Mesenchymal stem cell (in vitro differentiated cells and primary cell): ENCODE measurements around the gene DAND5.

Source experiments
- DNase-seq: peaks from one replicate; pipeline ENCODE4 v3.0.0-alpha.2; 2013
- H2AFZ ChIP-seq: one replicate; pipeline ENCODE4 v1.6.1; 2013; ENCODE audit warnings: low read depth, mild to moderate bottlenecking, control low read depth, inconsistent platforms, low read length, moderate library complexity
- H2AK5ac ChIP-seq: 2 replicates; pipeline ENCODE4 v1.6.1; 2013; ENCODE audit warnings: low read length, moderate library complexity, mild to moderate bottlenecking, inconsistent platforms; ENCODE audit not compliant: severe bottlenecking
- H2BK120ac ChIP-seq: one replicate; pipeline ENCODE4 v1.6.1; 2013; ENCODE audit warnings: low read depth, mild to moderate bottlenecking, inconsistent platforms, low read length, moderate library complexity
- H2BK12ac ChIP-seq, 2 experiments: one replicate each; pipeline ENCODE4 v1.6.1; 2013; ENCODE audit warnings: inconsistent platforms in 2 of 2, low read length in 2 of 2, mild to moderate bottlenecking in 2 of 2, moderate library complexity in 2 of 2, control low read depth in 1 of 2
- H2BK15ac ChIP-seq: one replicate; pipeline ENCODE4 v1.6.1; 2013; ENCODE audit warnings: mild to moderate bottlenecking, low read depth, inconsistent platforms; ENCODE audit not compliant: poor library complexity, severe bottlenecking
- H2BK5ac ChIP-seq: 2 replicates; pipeline ENCODE4 v1.6.1; 2013; ENCODE audit warnings: low read depth, mild to moderate bottlenecking, low read length, control low read depth, inconsistent platforms; ENCODE audit not compliant: poor library complexity, severe bottlenecking
- H3K14ac ChIP-seq, 2 experiments: one replicate each; pipeline ENCODE4 v1.6.1; 2013; ENCODE audit warnings: inconsistent platforms in 2 of 2, low read length in 2 of 2, control low read depth in 1 of 2, mild to moderate bottlenecking in 1 of 2, moderate library complexity in 1 of 2
- H3K18ac ChIP-seq, 2 experiments: one replicate each; pipeline ENCODE4 v1.6.1; 2013; ENCODE audit warnings: inconsistent platforms in 2 of 2, low read length in 2 of 2, control low read depth in 1 of 2, low read depth in 1 of 2, mild to moderate bottlenecking in 1 of 2
- H3K23ac ChIP-seq, 2 experiments: one replicate each; pipeline ENCODE4 v1.6.1; 2013; ENCODE audit warnings: inconsistent platforms in 2 of 2, low read length in 2 of 2, mild to moderate bottlenecking in 2 of 2, moderate library complexity in 2 of 2, control low read depth in 1 of 2
- H3K27ac ChIP-seq: 2 replicates; pipeline ENCODE4 v1.5.1; 2013; ENCODE audit warnings: mild to moderate bottlenecking, moderate library complexity, low read length, control low read depth, inconsistent platforms; ENCODE audit not compliant: poor library complexity, severe bottlenecking
- H3K27me3 ChIP-seq, 2 experiments: 2 replicates each; pipeline versions ENCODE4 v1.6.1 to v1.7.0; 2013; ENCODE audit warnings: low read length in 2 of 2, mild to moderate bottlenecking in 2 of 2, moderate library complexity in 2 of 2, control low read depth in 1 of 2, inconsistent platforms in 1 of 2; ENCODE audit not compliant: control insufficient read depth in 1 of 2, insufficient read depth in 1 of 2
- H3K36me3 ChIP-seq, 2 experiments: 2 replicates each; pipeline versions ENCODE4 v1.6.1 to v1.7.0; 2013; ENCODE audit warnings: low read length in 2 of 2, control low read depth in 1 of 2, inconsistent platforms in 1 of 2, low read depth in 1 of 2, mild to moderate bottlenecking in 1 of 2; ENCODE audit not compliant: insufficient read depth in 2 of 2, control insufficient read depth in 1 of 2
- H3K4ac ChIP-seq, 2 experiments: one replicate each; pipeline ENCODE4 v1.6.1; 2013; ENCODE audit warnings: inconsistent platforms in 2 of 2, low read length in 2 of 2, mild to moderate bottlenecking in 2 of 2, moderate library complexity in 2 of 2, control low read depth in 1 of 2, low read depth in 1 of 2
- H3K4me1 ChIP-seq: 2 replicates; pipeline ENCODE4 v1.6.1; 2013; ENCODE audit warnings: low read depth, low read length, control low read depth; ENCODE audit not compliant: control insufficient read depth, insufficient read depth
- H3K4me2 ChIP-seq: 2 replicates; pipeline ENCODE4 v1.6.1; 2013; ENCODE audit warnings: low read length, mild to moderate bottlenecking, inconsistent platforms; ENCODE audit not compliant: poor library complexity, severe bottlenecking
- H3K4me3 ChIP-seq, 2 experiments: 2 replicates each; pipeline versions ENCODE4 v1.5.1 to v1.7.0; 2013; ENCODE audit warnings: low read length in 2 of 2, mild to moderate bottlenecking in 2 of 2, control low read depth in 1 of 2, low read depth in 1 of 2; ENCODE audit not compliant: insufficient read depth in 1 of 2
- H3K79me1 ChIP-seq: replicated peaks from 2 replicates; pipeline ENCODE4 v1.6.1; 2013; ENCODE audit warnings: mild to moderate bottlenecking, control low read depth, low read length, inconsistent platforms; ENCODE audit not compliant: poor library complexity, severe bottlenecking
- H3K9ac ChIP-seq: 2 replicates; pipeline ENCODE4 v1.7.0; 2013; ENCODE audit warnings: mild to moderate bottlenecking, low read length, moderate library complexity
- H3K9me3 ChIP-seq: 2 replicates; pipeline ENCODE4 v1.7.0; 2013; ENCODE audit warnings: mild to moderate bottlenecking, low read length; ENCODE audit not compliant: control insufficient read depth
- H4K8ac ChIP-seq: one replicate; pipeline ENCODE4 v1.6.1; 2013; ENCODE audit warnings: inconsistent platforms, mild to moderate bottlenecking, low read length, moderate library complexity
- H4K91ac ChIP-seq: one replicate; pipeline ENCODE4 v1.6.1; 2013; ENCODE audit warnings: mild to moderate bottlenecking, low read length, inconsistent platforms
- WGBS: methylation state at CpG from one replicate; pipeline ENCODE4 v1.1.7; 2013; ENCODE audit warnings: mixed read lengths; 5-methylcytosine and 5-hydroxymethylcytosine counted together

The DAND5 gene

GRCh38 chr19:12970070-12970820, 869 bp downstream of the DAND5 start:
- H3K23ac ChIP-seq = no peak overlapping the region
- H3K4ac ChIP-seq = no peak overlapping the region
- DNase-seq = no peak
- no peak overlapping the region for H4K91ac ChIP-seq
- no peaks in the 10 kb centered on the region for H3K36me3 ChIP-seq
- no peaks in the 10 kb centered on the region for H3K27me3 ChIP-seq
- no peak overlapping the region for H3K27ac ChIP-seq
- no peak overlapping the region for H2AFZ ChIP-seq
- 94% methylated on average over 7 of the region's 7 CpGs for WGBS
- no peaks in the 10 kb centered on the region for H3K79me1 ChIP-seq
- no peak overlapping the region for H2BK120ac ChIP-seq
- H3K4me3 ChIP-seq = no peak overlapping the region
- H2BK5ac ChIP-seq = no peak overlapping the region
- peak overlapping the region; percentile 13 for H2BK15ac ChIP-seq
- H2AK5ac ChIP-seq = no peak overlapping the region
- peaks cover 9% of the 10 kb centered on the region for H3K4me1 ChIP-seq
- no peak overlapping the region for H3K18ac ChIP-seq
- H3K9me3 ChIP-seq = no peaks in the 10 kb centered on the region
- no peak overlapping the region for H4K8ac ChIP-seq
- H2BK12ac ChIP-seq = no peak overlapping the region
- no peak overlapping the region for H3K14ac ChIP-seq
- no peak overlapping the region for H3K4me2 ChIP-seq
- no peak overlapping the region for H3K9ac ChIP-seq

GRCh38 chr19:12973236-12973635, 3.9 kb downstream of the DAND5 start:
- H3K27ac ChIP-seq = no peak overlapping the region
- no peak overlapping the region for H2BK12ac ChIP-seq
- no peak for DNase-seq
- no peak overlapping the region for H3K9ac ChIP-seq
- H2AFZ ChIP-seq = no peak overlapping the region
- no peak overlapping the region for H2BK120ac ChIP-seq
- no peak overlapping the region for H3K23ac ChIP-seq
- no peak overlapping the region for H3K14ac ChIP-seq
- no peak overlapping the region for H3K4me2 ChIP-seq
- no peaks in the 10 kb centered on the region for H3K79me1 ChIP-seq
- no peak overlapping the region for H2AK5ac ChIP-seq
- H3K9me3 ChIP-seq = no peaks in the 10 kb centered on the region
- H3K18ac ChIP-seq = no peak overlapping the region
- no peak overlapping the region for H3K4ac ChIP-seq
- H4K91ac ChIP-seq = no peak overlapping the region
- no peak overlapping the region for H3K4me3 ChIP-seq
- H2BK15ac ChIP-seq = no peak overlapping the region
- peaks cover 5% of the 10 kb centered on the region for H3K4me1 ChIP-seq
- H3K36me3 ChIP-seq = no peaks in the 10 kb centered on the region
- no peak overlapping the region for H2BK5ac ChIP-seq
- H4K8ac ChIP-seq = no peak overlapping the region
- peaks cover 0 to 3% of the 10 kb centered on the region in 2 experiments for H3K27me3 ChIP-seq
- WGBS = 91% methylated on average over 16 of the region's 16 CpGs

GRCh38 chr19:12974301-12975220, 5.2 kb downstream of the DAND5 start:
- no peak overlapping the region for H3K4ac ChIP-seq
- H3K4me1 ChIP-seq = peaks cover 2% of the 10 kb centered on the region
- no peak overlapping the region for H2BK12ac ChIP-seq
- H3K36me3 ChIP-seq = no peaks in the 10 kb centered on the region
- no peak overlapping the region for H3K4me2 ChIP-seq
- H3K23ac ChIP-seq = no peak overlapping the region
- H3K27ac ChIP-seq = no peak overlapping the region
- WGBS = 68% methylated on average over 17 of the region's 19 CpGs
- H2BK5ac ChIP-seq = no peak overlapping the region
- H2AK5ac ChIP-seq = no peak overlapping the region
- no peaks in the 10 kb centered on the region for H3K79me1 ChIP-seq
- no peak for DNase-seq
- peak overlapping the region; percentile 49 for H4K91ac ChIP-seq
- no peak overlapping the region for H2AFZ ChIP-seq
- no peak overlapping the region for H4K8ac ChIP-seq
- H3K14ac ChIP-seq = no peak overlapping the region
- no peak overlapping the region for H3K4me3 ChIP-seq
- no peak overlapping the region for H2BK15ac ChIP-seq
- H3K9ac ChIP-seq = peak overlapping the region; percentile 41
- H3K18ac ChIP-seq = no peak overlapping the region
- H3K27me3 ChIP-seq = peaks cover 0 to 3% of the 10 kb centered on the region in 2 experiments
- no peak overlapping the region for H2BK120ac ChIP-seq
- no peaks in the 10 kb centered on the region for H3K9me3 ChIP-seq

- Histone ChIP-seq H3K23ac (no peak overlapping the region), H4K8ac (no peak overlapping the region), H2BK12ac (no peak overlapping the region), H3K4me1 (no peaks in the 10 kb centered on the region), H3K9ac (no peak overlapping the region), H2AK5ac (no peak overlapping the region), H3K36me3 (no peaks in the 10 kb centered on the region), H3K27ac (no peak overlapping the region), H2BK5ac (no peak overlapping the region), H2BK15ac (no peak overlapping the region), H4K91ac (no peak overlapping the region), H3K79me1 (no peaks in the 10 kb centered on the region), H3K4me3 (no peak overlapping the region), H2AFZ (no peak overlapping the region), H2BK120ac (no peak overlapping the region), H3K18ac (no peak overlapping the region), H3K27me3 (peaks cover 0 to 8% of the 10 kb centered on the region in 2 experiments), H3K9me3 (no peaks in the 10 kb centered on the region), H3K4ac (no peak overlapping the region), H3K14ac (no peak overlapping the region), H3K4me2 (no peak overlapping the region)
- whole genome bisulfite sequencing = 85% methylated on average over 17 of the region's 17 CpGs
- DNase-seq = no peak
Measured at GRCh38 chr19:12975221-12975741, 5.9 kb downstream of the DAND5 start.
